H1 (cell line): ENCODE measurements around the gene NCL. TPM values are rescaled to one million over a fixed set of nuclear protein-coding genes. Genes with fewer than 3 reads are reported as not detected.

Experiments
- CTCF ChIA-PET: fragments of 300-600 bp; sonication (Branson Sonifier 250); formaldehyde crosslinking; loops from one replicate; lab custom pipeline; 2021; ENCODE audit not compliant: partially characterized antibody; lab: Charles Lee
- POLR2A ChIA-PET: fragments of 300-600 bp; sonication (Branson Sonifier 250); formaldehyde crosslinking; loops from one replicate; lab custom pipeline; 2021; ENCODE audit warnings: inconsistent platforms; ENCODE audit not compliant: partially characterized antibody; lab: Charles Lee
- DNase-seq, 2 experiments: peaks; one replicate each; pipeline versions ENCODE4 v3.0.0 to v3.0.0-alpha.2; 2010 to 2022; ENCODE audit warnings: low spot score in 2 of 2, low read depth in 1 of 2, mixed read lengths in 1 of 2
- FAIRE-seq: peaks from 2 replicates; lab custom pipeline; 2011; peaks lifted over from hg19 to GRCh38; lab: Jason Lieb, UNC
- H2AFZ ChIP-seq: 2 replicates; pipeline ENCODE4 v1.8.1; 2012; ENCODE audit warnings: low read length, inconsistent platforms
- H2AK5ac ChIP-seq: 2 replicates; pipeline ENCODE4 v1.6.1; 2013; ENCODE audit warnings: low read depth, low read length
- H2BK120ac ChIP-seq: replicated peaks from 2 replicates; pipeline ENCODE3; 2013; ENCODE audit warnings: low read depth, low read length, inconsistent platforms
- H2BK12ac ChIP-seq: 2 replicates; pipeline ENCODE4 v1.6.1; 2013; ENCODE audit warnings: low read depth, low read length
- H2BK15ac ChIP-seq: 2 replicates; pipeline ENCODE4 v1.6.1; 2013; ENCODE audit warnings: low read length
- H2BK20ac ChIP-seq: 2 replicates; pipeline ENCODE4 v1.6.1; 2013; ENCODE audit warnings: low read length
- H2BK5ac ChIP-seq: 2 replicates; pipeline ENCODE4 v1.6.1; 2013; ENCODE audit warnings: low read depth, low read length
- H3K14ac ChIP-seq: 2 replicates; pipeline ENCODE4 v1.6.1; 2013; ENCODE audit warnings: inconsistent platforms; ENCODE audit not compliant: insufficient read length
- H3K18ac ChIP-seq: 2 replicates; pipeline ENCODE4 v1.6.1; 2013; ENCODE audit warnings: low read length; ENCODE audit errors: extremely low read depth
- H3K23ac ChIP-seq: 2 replicates; pipeline ENCODE4 v1.6.1; 2013; ENCODE audit warnings: inconsistent platforms; ENCODE audit not compliant: insufficient read length
- H3K23me2 ChIP-seq: 2 replicates; pipeline ENCODE4 v1.6.1; 2013; ENCODE audit warnings: low read depth, low read length
- H3K27ac ChIP-seq: 2 replicates; pipeline ENCODE4 v1.6.1; 2011; ENCODE audit warnings: low read depth, low read length, inconsistent platforms
- H3K27me3 ChIP-seq, 4 experiments: replicated peaks in 1 of 4; 1 replicate in 1 of 4; 2 replicates in 3 of 4; pipeline versions ENCODE4 v1.6.1 to v1.8.1; 2011 to 2013; ENCODE audit warnings: low read length in 3 of 4, mild to moderate bottlenecking in 3 of 4, inconsistent platforms in 2 of 4, mixed read lengths in 2 of 4, moderate library complexity in 1 of 4; ENCODE audit not compliant: control insufficient read depth in 3 of 4, insufficient read depth in 3 of 4; ENCODE audit errors: extremely low read depth in 1 of 4
- H3K36me3 ChIP-seq, 4 experiments: 2 replicates each; pipeline versions ENCODE4 v1.6.1 to v1.8.1; 2011 to 2013; ENCODE audit warnings: mild to moderate bottlenecking in 4 of 4, low read length in 3 of 4, moderate library complexity in 2 of 4, control low read depth in 1 of 4, inconsistent platforms in 1 of 4; ENCODE audit not compliant: insufficient read depth in 4 of 4, control insufficient read depth in 2 of 4
- H3K4ac ChIP-seq: replicated peaks from 2 replicates; pipeline ENCODE3; 2013; ENCODE audit warnings: low read length, low read depth, mixed read lengths, inconsistent platforms; ENCODE audit not compliant: insufficient read length
- H3K4me1 ChIP-seq, 4 experiments: replicated peaks in 1 of 4; 1 replicate in 1 of 4; 2 replicates in 3 of 4; pipeline versions ENCODE4 v1.6.1 to v1.8.1; 2011 to 2013; ENCODE audit warnings: low read length in 3 of 4, inconsistent platforms in 2 of 4, mixed read lengths in 1 of 4; ENCODE audit not compliant: insufficient read depth in 4 of 4, control insufficient read depth in 3 of 4
- H3K4me2 ChIP-seq, 2 experiments: 2 replicates each; pipeline versions ENCODE4 v1.6.1 to v1.8.1; 2011 to 2013; ENCODE audit warnings: low read depth in 2 of 2, low read length in 2 of 2, control low read depth in 1 of 2, inconsistent platforms in 1 of 2, mild to moderate bottlenecking in 1 of 2; ENCODE audit not compliant: insufficient read depth in 1 of 2
- H3K4me3 ChIP-seq, 4 experiments: fragments of 200-600, 300-600 bp in 1 of 4; sonication (generic), shearing (Covaris generic), sonication (Bioruptor Twin) in 1 of 4; 2 replicates each; pipeline versions ENCODE4 v1.5.1 to v1.8.1; 2011 to 2016; ENCODE audit warnings: low read length in 4 of 4, low read depth in 3 of 4, control low read depth in 2 of 4, inconsistent platforms in 2 of 4, mild to moderate bottlenecking in 2 of 4, mixed read lengths in 1 of 4, moderate library complexity in 1 of 4; ENCODE audit not compliant: insufficient read depth in 2 of 4; ENCODE audit errors: extremely low read depth in 1 of 4
- H3K56ac ChIP-seq: replicated peaks from 2 replicates; pipeline ENCODE3; 2013; ENCODE audit warnings: low read depth, mild to moderate bottlenecking, mixed read lengths, low read length, inconsistent platforms; ENCODE audit not compliant: insufficient read length
- H3K79me1 ChIP-seq: 2 replicates; pipeline ENCODE4 v1.6.1; 2013; ENCODE audit warnings: low read depth, low read length, control low read depth
- H3K79me2 ChIP-seq, 2 experiments: 2 replicates each; pipeline versions ENCODE4 v1.6.1 to v1.8.1; 2012 to 2013; ENCODE audit warnings: low read length in 2 of 2, mild to moderate bottlenecking in 2 of 2, inconsistent platforms in 1 of 2; ENCODE audit not compliant: insufficient read depth in 2 of 2, control insufficient read depth in 1 of 2
- H3K9ac ChIP-seq, 4 experiments: replicated peaks in 1 of 4; 1 replicate in 1 of 4; 2 replicates in 3 of 4; pipeline versions ENCODE4 v1.6.1 to v1.8.1; 2011 to 2013; ENCODE audit warnings: low read depth in 3 of 4, low read length in 3 of 4, control low read depth in 2 of 4, mild to moderate bottlenecking in 2 of 4, moderate library complexity in 2 of 4, inconsistent platforms in 1 of 4; ENCODE audit errors: extremely low read depth in 1 of 4
- H3K9me3 ChIP-seq, 2 experiments: 2 replicates each; pipeline versions ENCODE4 v1.6.1 to v1.8.1; 2012 to 2013; ENCODE audit warnings: mild to moderate bottlenecking in 2 of 2, moderate library complexity in 2 of 2, control low read depth in 1 of 2, inconsistent platforms in 1 of 2, low read depth in 1 of 2, low read length in 1 of 2, mixed read lengths in 1 of 2; ENCODE audit not compliant: insufficient read depth in 2 of 2
- H4K20me1 ChIP-seq, 2 experiments: replicated peaks in 1 of 2; 2 replicates each; pipeline versions ENCODE3 to v1.8.1; 2011 to 2013; ENCODE audit warnings: inconsistent platforms in 2 of 2, low read length in 2 of 2, mild to moderate bottlenecking in 1 of 2; ENCODE audit not compliant: insufficient read depth in 2 of 2, control insufficient read depth in 1 of 2
- H4K5ac ChIP-seq: 2 replicates; pipeline ENCODE4 v1.6.1; 2013; ENCODE audit warnings: low read length, low read depth, mixed read lengths, inconsistent platforms; ENCODE audit not compliant: insufficient read length
- H4K8ac ChIP-seq: 2 replicates; pipeline ENCODE4 v1.8.0; 2013; ENCODE audit warnings: mild to moderate bottlenecking, moderate library complexity, low read length, inconsistent platforms; ENCODE audit not compliant: insufficient read depth; ENCODE audit errors: extremely low read depth
- H4K91ac ChIP-seq: replicated peaks from 2 replicates; pipeline ENCODE3; 2013; ENCODE audit warnings: low read length, mixed read lengths, inconsistent platforms; ENCODE audit not compliant: insufficient read length
- GABPA ChIP-seq: IDR thresholded peaks from 2 replicates; pipeline ENCODE4 v1.6.1; 2011; ENCODE audit warnings: mild to moderate bottlenecking, low read length, moderate library complexity, borderline replicate concordance; ENCODE audit not compliant: insufficient read depth
- HDAC2 ChIP-seq, 2 experiments: fragments of 300-600 bp in 1 of 2; sonication (generic) in 1 of 2; IDR thresholded peaks; 2 replicates each; pipeline ENCODE4 v1.6.1; 2011 to 2012; ENCODE audit warnings: low read depth in 2 of 2, low read length in 2 of 2, mild to moderate bottlenecking in 2 of 2, moderate library complexity in 2 of 2, borderline replicate concordance in 1 of 2, inconsistent platforms in 1 of 2
- KDM5A ChIP-seq: fragments of 200-600 bp; IDR thresholded peaks from 2 replicates; pipeline ENCODE4 v1.7.1; 2012; ENCODE audit warnings: mild to moderate bottlenecking, low read length, inconsistent platforms, mixed read lengths
- NRF1 ChIP-seq: IDR thresholded peaks from 2 replicates; pipeline ENCODE4 v1.6.1; 2011; ENCODE audit warnings: mild to moderate bottlenecking, low read depth, low read length, improper control_type of control experiment
- RFX5 ChIP-seq: IDR thresholded peaks from 2 replicates; pipeline ENCODE4 v1.6.1; 2011; ENCODE audit warnings: low read depth, low read length, improper control_type of control experiment, borderline replicate concordance
- RXRA ChIP-seq: IDR thresholded peaks from 2 replicates; pipeline ENCODE4 v1.6.1; 2011; ENCODE audit warnings: low read depth, mild to moderate bottlenecking, low read length, moderate library complexity; ENCODE audit not compliant: insufficient read depth
- TAF7 ChIP-seq: optimal IDR thresholded peaks from 2 replicates; pipeline ENCODE3; 2011; ENCODE audit warnings: low read depth, mild to moderate bottlenecking, inconsistent platforms, low read length, moderate library complexity, borderline replicate concordance
- YY1 ChIP-seq: IDR thresholded peaks from 2 replicates; pipeline ENCODE4 v1.6.1; 2011; ENCODE audit warnings: low read depth, mild to moderate bottlenecking, low read length
- WGBS, 2 experiments: shearing (Covaris generic) in 1 of 2; methylation state at CpG; one replicate each; pipeline versions ENCODE4 v1.1.6 to v1.1.7; 2013 to 2015; ENCODE audit warnings: low lambda C conversion rate in 2 of 2, mixed read lengths in 2 of 2, inconsistent platforms in 1 of 2, low coverage in 1 of 2, missing lambda C conversion rate in 1 of 2; ENCODE audit not compliant: insufficient replicate concordance in 2 of 2, insufficient coverage in 1 of 2, insufficient read length in 1 of 2; ENCODE audit errors: extremely low coverage in 1 of 2, missing lambda C conversion rate in 1 of 2; 5-methylcytosine and 5-hydroxymethylcytosine counted together
- polyA plus RNA-seq, 7 experiments: library from polyadenylated mRNA; depleted of rRNA in 3 of 7; stranded (reverse) in 5 of 7; unstranded in 2 of 7; fragments of >200 nt in 5 of 7; fragments of 200-250 nt in 2 of 7; gene quantifications; 1 replicate in 5 of 7; 2 replicates in 1 of 7; 4 replicates in 1 of 7; pipeline versions ENCODE4 v1.2.1 to v1.2.3, GENCODE V29; 2011 to 2013; ENCODE audit warnings: missing spikeins in 2 of 7, mixed read lengths in 2 of 7
- total RNA-seq: library from RNA; stranded (reverse); fragmentation: NEBNext Ultra II Directional; extraction: Animal tissue kit (Norgen Biotek cat#: 25700); gene quantifications from 2 replicates; pipeline ENCODE4 v1.2.1, GENCODE V29; 2021
- TF ChIP-seq, protein P1 (sequence below): IDR thresholded peaks from 2 replicates; pipeline ENCODE4 v1.6.1; 2011; ENCODE audit warnings: low read depth, mild to moderate bottlenecking, low read length; ENCODE audit not compliant: insufficient read depth
- TF ChIP-seq, protein P2 (sequence below): IDR thresholded peaks from 2 replicates; pipeline ENCODE4 v1.6.1; 2011; ENCODE audit warnings: low read length, improper control_type of control experiment
- TF ChIP-seq, protein P3 (sequence below): IDR thresholded peaks from 2 replicates; pipeline ENCODE4 v1.6.1; 2012; ENCODE audit warnings: inconsistent platforms

NCL gene
- total and polyA plus RNA-seq, 2 of the 8 experiments (the other 6 are each of a cell fraction or from before 2014, with no cell fraction given), result 61.2 to 1,478 TPM

DNA sequence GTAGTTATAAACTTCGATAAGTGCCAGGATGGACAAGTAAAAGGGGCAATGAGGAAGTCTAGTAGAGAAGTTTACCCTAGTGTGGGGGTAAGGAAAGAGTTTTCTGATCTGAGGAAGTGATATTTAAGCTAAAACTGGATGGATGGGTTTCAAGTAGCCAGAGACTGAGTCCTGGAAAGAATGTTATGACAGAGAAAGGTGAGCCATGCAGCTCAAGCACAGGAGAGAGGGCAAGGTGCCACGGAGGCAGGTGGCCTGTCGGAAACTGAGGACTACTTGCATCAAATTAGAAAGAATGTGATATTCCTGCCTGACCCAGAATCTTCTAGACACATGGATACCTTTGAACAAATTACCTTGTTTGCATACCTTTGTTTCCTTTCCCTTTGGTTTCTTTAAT, 39.5 kb upstream of the NCL start:
- H3K23me2 ChIP-seq, result no peaks in the 10 kb centered on the region
- WGBS, 2 experiments, result 87% methylated on average over 3 of the region's 3 CpGs; no CpG with 5 or more reads in 1 of the 2 experiments
- POLR2A ChIA-PET, result interaction anchor here (1.5 to 2.2 kb wide), 2 partner anchors 8 to 39 kb away, joined by 3 to 12 read pairs; partner anchors contain the start of gene NCL
- TF ChIP-seq YY1 (no peak), NRF1 (no peak), KDM5A (no peak), TAF7 (no peak), RXRA (no peak), RFX5 (no peak), GABPA (no peak), HDAC2 (IDR thresholded peaks at IDR 0.05; ENCODE audit: borderline replicate concordance in 1 of 2, low read depth in 2 of 2, low read length in 2 of 2) (no peak)
- TF ChIP-seq, protein P1, sequence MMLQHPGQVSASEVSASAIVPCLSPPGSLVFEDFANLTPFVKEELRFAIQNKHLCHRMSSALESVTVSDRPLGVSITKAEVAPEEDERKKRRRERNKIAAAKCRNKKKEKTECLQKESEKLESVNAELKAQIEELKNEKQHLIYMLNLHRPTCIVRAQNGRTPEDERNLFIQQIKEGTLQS, result no peak
- TF ChIP-seq, protein P2, sequence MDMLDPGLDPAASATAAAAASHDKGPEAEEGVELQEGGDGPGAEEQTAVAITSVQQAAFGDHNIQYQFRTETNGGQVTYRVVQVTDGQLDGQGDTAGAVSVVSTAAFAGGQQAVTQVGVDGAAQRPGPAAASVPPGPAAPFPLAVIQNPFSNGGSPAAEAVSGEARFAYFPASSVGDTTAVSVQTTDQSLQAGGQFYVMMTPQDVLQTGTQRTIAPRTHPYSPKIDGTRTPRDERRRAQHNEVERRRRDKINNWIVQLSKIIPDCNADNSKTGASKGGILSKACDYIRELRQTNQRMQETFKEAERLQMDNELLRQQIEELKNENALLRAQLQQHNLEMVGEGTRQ, result no peak
- TF ChIP-seq, protein P3, sequence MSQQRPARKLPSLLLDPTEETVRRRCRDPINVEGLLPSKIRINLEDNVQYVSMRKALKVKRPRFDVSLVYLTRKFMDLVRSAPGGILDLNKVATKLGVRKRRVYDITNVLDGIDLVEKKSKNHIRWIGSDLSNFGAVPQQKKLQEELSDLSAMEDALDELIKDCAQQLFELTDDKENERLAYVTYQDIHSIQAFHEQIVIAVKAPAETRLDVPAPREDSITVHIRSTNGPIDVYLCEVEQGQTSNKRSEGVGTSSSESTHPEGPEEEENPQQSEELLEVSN, result no peak

More for the DNA sequence above, 39.5 kb upstream of the NCL start:
- no peak overlapping the region for H3K18ac ChIP-seq
- H3K56ac ChIP-seq, result no peak overlapping the region
- no peak overlapping the region for H2BK20ac ChIP-seq
- H3K27me3 ChIP-seq, result no peaks in the 10 kb centered on the region
- peaks cover 0 to 24% (median 6%) of the 10 kb centered on the region in 4 experiments; a peak in 4 of 8 replicates for H3K36me3 ChIP-seq
- no peak overlapping the region for H2AFZ ChIP-seq
- H3K9ac ChIP-seq, result no peak overlapping the region
- H4K91ac ChIP-seq, result no peak overlapping the region
- no peak overlapping the region for H3K27ac ChIP-seq
- CTCF ChIA-PET, result interaction anchor here (2.0 to 2.8 kb wide), 2 partner anchors 13 to 14 kb away, joined by 13 read pairs; no protein-coding TSS in a partner anchor
- DNase-seq (no peak), FAIRE-seq (no peak)
- no peak overlapping the region for H2BK5ac ChIP-seq
- no peak overlapping the region for H2AK5ac ChIP-seq
- no peaks in the 10 kb centered on the region for H3K79me1 ChIP-seq
- H4K20me1 ChIP-seq, result no peaks in the 10 kb centered on the region
- H2BK15ac ChIP-seq, result no peak overlapping the region
- H3K4me2 ChIP-seq, result no peak overlapping the region
- no peak overlapping the region for H3K4ac ChIP-seq
- H3K4me1 ChIP-seq, result no peaks in the 10 kb centered on the region
- H3K4me3 ChIP-seq, result no peak overlapping the region
- no peaks in the 10 kb centered on the region for H3K79me2 ChIP-seq
- no peak overlapping the region for H2BK120ac ChIP-seq
- no peak overlapping the region for H3K14ac ChIP-seq
- H4K5ac ChIP-seq, result no peak overlapping the region
- H3K9me3 ChIP-seq, result no peaks in the 10 kb centered on the region
- H4K8ac ChIP-seq, result no peak overlapping the region
- no peak overlapping the region for H2BK12ac ChIP-seq
- H3K23ac ChIP-seq, result no peak overlapping the region
